GM12801 (cell line): ENCODE data around the gene MAEL.

Experiments used
- TF ChIP-seq, protein P1 (sequence below): IDR thresholded peaks from one replicate; pipeline ENCODE4 v1.5.1; 2011; ENCODE audit warnings: control low read depth; ENCODE audit not compliant: insufficient read length; ENCODE audit errors: extremely low read depth

Gene MAEL

DNA sequence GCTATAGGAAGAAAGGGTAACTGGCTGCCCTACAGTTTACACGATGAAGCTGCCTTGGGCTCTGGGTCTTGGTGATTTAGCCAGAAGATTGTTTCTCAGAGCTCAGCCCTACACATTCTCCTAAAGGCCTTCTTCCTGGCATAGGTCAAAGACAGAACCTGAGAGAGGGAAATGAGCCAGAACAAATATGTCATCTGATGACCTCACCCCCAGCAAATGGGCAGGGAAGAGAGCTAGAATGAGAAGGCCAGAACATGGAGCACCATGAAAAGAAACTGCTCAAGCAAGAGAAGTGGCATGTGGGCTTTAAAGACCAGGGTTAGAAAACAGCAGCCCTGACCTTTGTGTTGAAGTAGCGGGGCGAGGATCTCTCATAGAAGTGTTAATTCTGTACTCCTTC, 8.3 kb upstream of the MAEL start:
- TF ChIP-seq, protein P1, sequence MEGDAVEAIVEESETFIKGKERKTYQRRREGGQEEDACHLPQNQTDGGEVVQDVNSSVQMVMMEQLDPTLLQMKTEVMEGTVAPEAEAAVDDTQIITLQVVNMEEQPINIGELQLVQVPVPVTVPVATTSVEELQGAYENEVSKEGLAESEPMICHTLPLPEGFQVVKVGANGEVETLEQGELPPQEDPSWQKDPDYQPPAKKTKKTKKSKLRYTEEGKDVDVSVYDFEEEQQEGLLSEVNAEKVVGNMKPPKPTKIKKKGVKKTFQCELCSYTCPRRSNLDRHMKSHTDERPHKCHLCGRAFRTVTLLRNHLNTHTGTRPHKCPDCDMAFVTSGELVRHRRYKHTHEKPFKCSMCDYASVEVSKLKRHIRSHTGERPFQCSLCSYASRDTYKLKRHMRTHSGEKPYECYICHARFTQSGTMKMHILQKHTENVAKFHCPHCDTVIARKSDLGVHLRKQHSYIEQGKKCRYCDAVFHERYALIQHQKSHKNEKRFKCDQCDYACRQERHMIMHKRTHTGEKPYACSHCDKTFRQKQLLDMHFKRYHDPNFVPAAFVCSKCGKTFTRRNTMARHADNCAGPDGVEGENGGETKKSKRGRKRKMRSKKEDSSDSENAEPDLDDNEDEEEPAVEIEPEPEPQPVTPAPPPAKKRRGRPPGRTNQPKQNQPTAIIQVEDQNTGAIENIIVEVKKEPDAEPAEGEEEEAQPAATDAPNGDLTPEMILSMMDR: no peak

DNA sequence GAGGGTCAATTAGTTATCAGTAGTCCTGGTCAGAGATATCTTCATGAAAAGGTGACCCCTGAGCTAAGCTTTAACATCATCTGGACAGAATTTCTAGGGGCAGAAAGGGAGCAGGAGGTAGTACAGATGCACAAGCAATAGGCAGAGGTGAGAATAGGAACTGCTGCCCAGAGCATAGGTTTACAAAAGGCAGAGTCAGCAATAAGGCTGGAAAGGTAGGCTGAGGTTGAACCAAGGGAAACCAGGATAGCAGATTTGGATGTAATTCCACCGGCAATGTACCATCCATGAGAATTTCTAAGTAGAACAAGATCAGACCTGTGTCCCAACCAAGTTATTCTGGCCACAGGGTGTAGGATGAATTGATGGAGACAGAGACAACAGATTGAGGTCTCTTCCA, 7.5 kb upstream of the MAEL start:
- TF ChIP-seq, protein P1: no peak

DNA sequence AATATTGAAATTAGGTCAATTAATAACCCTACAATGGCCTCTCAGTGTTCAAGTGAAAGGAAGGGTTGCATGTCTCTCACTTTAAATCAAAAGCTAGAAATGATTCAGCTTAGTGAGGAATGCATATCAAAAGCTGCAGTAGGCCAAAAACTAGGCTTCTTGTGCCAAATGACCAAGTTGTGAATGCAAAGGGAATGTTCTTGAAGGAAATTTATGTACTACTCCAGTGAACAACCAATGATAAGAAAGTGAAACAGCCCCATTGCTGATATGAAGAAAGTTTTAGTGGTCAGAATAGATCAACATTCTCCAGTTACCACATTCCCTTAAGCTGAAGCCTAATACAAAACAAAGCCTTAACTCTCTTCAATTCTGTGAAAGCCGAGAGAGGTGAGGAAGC, 10.0 kb downstream of the MAEL start:
- TF ChIP-seq, protein P1: no peak

DNA sequence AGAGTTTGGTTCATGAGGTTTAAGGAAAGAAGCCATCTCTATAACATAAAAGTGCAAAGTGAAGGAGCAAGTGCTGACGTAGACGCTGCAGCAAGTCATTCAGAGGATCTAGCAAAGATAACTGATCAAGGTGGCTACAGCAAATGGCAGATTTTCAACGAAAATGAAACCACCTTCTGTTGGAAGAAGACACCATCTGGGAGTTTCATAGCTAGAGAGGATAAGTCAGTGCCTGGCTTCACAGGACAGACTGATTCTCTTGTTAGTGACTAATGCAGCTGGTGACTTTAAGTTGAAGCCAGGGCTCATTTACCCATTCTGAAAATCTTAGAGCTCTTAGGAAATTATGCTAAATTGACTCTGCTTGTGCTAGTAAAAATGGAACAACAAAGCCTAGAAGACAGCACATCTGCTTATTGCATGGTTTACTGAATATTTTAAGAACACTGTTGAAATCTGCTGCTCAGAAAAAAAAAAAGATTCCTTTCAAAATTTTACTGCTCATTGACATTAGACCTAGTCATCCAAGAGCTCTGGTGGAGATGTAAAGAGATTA, 10.5 kb downstream of the MAEL start:
- TF ChIP-seq, protein P1: no peak

DNA sequence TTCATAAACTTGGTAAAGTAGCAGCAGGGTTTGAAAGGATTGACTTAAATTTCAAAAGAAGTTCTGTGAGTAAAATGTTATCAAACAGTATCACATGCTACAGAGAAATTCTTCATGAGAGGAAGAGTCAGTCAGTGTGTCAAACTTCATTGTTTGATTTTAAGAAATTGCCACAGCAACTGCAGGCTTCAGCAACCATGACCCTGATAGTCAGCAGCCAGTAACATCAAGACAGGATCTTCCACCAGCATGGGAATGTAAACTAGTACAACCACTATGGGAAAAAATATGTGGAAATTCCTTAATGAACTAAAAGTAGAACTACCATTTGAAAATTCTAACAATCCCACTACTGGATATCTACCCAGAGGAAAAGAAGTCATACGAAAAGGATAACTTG, 11.5 kb downstream of the MAEL start:
- TF ChIP-seq, protein P1: no peak

DNA sequence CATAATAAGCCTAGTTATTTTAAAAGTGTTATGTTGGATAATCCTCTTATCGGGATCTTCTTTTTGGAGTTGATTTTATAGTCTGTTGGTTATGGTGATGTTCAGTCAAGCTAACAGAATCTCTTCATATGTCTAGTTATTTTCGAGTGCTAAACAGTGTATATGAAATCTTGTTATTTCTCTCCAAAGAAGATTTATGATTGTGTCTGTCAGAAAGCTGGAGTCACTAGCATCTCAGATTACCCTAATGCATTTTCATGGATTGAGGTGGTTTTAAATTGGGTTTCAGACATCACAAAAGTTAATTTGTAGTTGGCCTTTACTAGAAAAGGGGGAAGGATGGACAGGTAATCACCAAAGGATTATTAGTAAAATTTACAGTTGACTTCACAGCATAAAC, 13.3 kb downstream of the MAEL start:
- TF ChIP-seq, protein P1: no peak

DNA sequence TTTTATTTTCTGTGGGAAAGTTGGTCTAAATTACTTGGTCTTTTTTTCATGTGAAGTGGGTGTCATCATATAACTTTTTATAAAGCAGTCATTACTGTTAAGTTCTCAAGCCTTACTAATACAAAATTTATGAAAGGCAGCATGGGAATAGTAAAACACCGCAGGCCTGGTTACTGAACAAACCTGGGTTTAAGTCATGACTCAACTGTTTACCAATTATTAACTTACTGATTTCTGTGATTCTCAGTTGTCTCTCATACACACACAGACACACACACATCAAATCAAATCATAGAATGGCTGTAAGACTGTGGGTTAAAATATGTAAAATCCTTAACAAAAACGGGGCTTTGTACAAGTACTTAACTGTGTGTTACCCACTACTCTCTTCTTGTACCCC, 14.6 kb downstream of the MAEL start:
- TF ChIP-seq, protein P1: no peak
